Activated CD4-positive, alpha-beta T cell treated with anti-CD3 and anti-CD28 coated beads, Interleukin-2, Interleukin-6, amounts not matched to agents 100 ng/mL and 50 ng/mL, durations not matched to agents 16 hours and 8 hours (primary cell): Measurements from ENCODE around the gene CDYL.
"Not testable (repeated sequence)": the region's sequence is repeated elsewhere in the genome, so short reads cannot be mapped to it uniquely, and the experiment has no call there.

Experiments
- DNase-seq: peaks from one replicate; pipeline ENCODE4 v3.0.0-alpha.2; 2020

The CDYL gene

DNA sequence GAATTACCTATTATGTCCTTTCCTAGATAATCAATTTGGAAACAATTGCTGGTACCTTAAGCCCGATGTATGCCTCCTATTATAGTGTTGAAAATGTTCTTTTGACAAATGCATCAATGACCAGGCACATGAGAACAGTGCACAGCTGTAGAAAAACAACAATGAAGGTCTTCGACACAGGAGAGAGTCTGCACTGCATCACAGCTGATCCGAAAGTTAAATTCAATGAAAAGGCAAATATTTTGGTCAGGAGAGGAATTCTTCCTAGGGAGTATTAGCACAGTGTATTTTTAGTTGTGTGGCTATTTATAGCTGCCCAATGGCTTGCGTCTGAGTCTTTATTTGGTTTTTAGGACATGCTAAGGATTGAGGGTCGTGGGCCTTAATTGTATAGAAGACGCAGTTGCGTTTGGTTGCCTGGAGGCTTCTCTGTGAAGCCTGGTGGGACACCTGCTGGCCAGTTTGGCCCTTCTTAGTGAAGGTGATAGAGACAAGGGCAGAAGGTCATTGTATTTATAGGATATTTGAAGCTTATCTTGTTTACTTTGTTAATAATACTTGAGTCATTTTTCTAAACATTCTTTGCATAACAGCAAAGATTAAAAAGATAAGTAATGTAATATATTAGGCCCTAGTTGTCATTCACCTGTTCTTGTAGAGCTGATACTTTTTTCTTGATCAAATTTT is 72.3 kb downstream of the CDYL start:
- DNase-seq: no peak

DNA sequence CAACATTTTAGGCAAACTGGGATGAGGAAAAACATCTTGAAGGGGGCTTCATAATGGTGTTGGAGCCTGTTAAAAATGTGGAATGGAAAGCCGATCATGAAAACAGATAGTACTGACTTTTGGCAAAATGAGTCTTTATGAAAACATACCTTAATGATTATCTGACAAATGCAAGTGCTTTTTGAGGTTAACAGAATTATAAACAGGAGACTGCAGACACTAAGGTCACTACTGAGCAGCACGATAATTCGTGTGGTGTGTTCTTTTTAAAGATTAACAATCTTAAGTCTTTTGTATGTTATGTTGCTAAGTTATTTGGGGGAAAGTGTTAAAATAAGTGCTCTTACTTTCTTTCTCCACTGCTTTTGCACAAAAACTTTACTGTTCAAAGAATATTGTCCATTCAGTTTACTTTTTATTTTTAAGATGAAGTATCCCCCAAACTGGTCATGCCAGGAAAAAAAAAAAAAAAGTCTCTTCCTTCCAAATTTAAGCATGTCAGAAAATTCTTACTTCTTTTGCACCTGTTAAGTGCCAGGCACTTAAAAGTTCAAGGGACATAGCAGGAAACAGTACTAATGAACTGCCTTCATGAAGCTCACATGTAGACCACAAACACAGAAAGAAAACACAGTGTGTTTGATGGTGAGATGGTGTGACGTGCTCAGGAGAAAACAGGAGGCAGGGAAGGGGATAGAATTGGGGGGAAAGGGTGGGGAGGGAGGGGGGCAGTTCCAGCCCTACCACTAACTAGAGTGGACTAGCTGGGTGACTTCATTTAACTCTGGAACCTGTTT is 73.2 kb downstream of the CDYL start:
- no peak for DNase-seq

DNA sequence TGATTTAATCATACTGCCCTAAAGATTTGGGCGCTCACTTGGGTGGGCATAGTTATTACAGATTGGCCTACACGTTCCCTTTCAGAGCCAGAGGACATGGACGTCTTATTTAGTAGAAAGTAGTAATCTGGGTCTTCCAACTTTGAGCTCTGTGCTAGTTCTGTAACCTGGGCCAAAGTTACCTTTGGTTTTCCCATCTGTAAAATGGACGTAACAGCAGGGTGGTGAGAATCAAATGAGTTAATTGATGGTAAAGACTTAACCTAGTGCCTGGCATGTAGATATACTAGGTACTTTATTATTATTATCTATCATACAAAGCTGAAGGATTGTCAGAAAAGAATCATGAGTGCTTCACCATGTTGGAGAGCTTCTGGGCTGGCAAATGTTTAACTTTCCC is 74.8 kb downstream of the CDYL start:
- DNase-seq: no peak

DNA sequence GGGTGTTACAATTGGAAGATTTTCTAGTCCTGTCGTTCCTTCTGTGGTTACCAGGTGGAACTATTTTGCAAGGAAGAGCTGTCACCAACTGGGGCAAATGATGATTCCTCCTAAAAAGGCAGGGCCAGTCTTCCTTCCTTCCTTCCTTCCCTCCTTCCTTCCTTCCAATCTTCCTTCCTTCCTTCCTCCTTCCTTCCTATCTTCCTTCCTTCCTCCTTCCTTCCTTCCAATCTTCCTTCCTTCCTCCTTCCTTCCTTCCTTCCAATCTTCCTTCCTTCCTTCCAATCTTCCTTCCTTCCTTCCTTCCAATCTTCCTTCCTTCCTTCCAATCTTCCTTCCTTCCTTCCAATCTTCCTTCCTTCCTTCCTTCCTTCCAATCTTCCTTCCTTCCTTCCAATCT is 76.0 kb downstream of the CDYL start:
- DNase-seq: not testable (repeated sequence)

DNA sequence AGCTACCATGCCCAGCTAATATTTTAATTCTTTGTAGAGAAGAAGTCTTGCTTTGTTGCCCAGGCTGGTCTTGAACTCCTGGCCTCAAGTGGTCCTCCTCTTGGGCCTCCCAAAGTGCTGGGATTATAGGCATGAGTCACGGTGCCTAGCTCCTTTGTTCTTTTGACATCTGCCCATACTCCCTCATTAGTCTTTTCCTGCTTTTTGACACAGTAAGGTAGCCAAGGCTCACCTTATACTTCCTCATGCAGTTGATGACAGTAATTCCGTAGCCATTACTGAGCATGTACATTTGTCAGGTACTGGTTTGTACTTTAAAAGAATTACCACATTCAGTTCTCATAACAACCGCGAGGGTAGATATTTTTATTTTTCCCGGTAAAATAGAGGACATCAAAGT is 76.7 kb downstream of the CDYL start:
- DNase-seq: no peak

DNA sequence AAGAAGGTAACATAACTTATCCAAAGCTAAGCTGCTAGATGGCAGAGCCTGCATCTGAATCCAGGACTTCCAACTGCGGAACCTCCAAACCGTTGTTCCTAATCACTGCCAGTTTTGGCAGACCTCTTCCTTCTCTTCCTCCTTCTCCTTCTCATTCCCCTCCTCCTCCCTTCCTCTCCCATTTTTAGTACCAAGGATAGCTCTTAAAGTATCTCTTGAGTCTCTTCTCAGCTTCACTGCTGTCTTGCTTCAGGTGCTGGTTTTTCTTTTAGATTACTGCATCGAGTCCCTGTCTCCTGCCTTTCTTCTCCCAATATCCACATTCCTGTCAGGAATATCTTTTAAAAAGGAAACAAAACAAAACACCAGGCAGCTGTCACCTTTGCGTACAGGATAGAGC is 77.1 kb downstream of the CDYL start:
- no peak for DNase-seq

DNA sequence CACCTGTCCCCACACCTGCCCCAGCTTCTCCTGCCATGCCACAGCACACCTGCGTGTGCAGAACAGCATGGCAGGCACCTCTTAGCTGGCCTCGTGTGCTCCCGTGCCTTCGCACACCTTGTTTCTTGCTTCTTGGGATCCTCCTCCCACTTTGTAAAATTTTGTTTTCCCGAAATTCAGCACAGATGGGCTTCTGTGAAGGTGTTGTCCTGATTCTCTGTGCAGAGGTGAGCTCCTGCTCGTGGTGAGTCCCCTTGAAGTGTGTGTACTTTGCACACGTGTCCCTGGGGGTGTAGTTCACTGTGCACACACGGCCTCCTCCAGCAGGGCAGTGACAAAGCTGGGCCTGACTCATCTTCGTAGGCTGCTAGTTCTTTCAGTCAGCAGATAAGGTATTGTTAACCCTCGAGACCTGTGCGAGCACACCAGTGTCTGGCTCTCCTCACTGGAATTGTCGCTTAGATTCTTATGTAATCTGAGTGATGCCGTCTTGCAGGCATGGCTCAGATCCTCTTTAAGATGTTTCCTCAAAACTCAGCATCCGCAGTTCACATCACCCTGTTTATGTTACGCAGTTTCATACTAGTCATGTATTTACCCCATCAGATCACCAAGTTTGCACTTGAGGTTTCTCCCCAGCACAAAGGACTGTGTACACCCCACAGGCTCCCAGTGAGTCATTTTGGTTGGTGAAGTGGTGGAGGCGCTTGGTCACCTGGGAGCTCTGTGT is 77.7 kb downstream of the CDYL start:
- DNase-seq: peak; percentile 27

DNA sequence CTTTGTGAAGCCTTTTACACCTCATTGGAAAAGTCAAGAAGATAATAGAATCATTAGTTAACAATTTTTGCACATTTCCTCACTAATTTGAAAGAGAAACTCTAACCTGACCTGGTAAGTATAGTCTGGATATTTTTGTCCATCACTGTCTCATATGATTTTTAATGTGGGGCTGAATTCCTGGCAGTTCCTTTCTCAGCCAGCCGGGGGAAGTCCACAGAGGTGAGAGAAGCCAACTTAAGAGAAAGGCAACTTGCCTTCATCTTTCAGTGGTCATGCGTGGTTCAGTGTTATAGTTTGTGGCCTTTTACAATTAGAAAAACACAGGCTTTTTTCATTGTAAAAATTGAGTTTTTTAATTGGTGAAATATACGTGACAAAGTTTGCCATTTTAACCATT is 80.6 kb downstream of the CDYL start:
- DNase-seq: no peak

DNA sequence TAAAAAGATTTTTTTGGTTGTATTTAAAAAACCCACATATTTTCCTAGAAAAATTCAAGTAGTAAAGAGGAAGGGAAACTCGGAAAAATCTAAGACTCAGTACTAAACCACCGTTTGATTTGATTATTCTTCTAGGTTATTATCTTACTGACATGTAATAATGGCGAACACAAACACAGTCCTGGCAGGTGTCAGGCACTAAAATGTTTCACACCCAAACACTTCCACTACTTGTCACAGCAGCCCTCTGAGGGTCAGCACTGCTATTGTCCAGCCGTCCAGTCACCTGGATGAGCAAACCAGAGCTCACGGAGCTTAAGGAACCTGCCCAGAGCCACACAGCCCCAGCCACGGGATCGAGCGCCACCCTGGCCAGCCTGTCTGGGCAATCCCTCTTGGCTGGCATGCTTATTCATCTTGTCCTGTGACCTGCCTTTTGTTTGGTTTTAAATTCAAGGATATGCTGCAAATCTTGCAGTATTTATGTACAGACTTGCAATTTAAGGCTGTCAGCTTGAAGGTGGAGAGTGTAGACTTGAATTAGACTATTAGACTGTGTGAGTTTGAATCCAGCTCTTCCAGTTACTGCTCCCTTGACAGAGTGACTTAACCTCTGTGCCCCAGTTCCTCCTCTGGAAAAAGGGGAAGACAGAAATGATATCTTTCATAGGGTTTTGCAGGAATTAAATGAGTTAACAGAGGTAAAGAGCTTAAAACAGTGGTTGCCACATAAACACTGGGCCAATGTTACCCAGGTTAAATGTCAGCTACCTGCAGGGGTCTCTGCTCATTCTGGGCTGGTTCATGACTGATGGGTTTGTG is 82.2 kb downstream of the CDYL start:
- no peak for DNase-seq

DNA sequence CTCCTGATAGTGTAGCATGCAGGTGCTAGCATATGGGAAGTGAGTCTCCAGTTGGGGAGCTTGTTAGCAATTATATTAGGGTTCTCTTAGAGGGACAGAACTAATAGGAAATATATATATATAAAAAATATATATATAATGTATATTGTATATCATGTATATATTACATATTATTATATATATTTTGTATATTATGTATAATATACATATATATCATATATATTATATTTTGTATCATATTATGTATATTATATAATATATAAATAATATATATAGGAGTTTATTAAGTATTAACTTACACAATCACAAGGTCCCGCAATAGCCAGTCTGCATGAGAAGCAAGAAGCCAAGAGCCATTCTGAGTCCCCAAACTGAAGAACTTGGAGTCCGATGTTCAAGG is 84.2 kb downstream of the CDYL start:
- no peak for DNase-seq

DNA sequence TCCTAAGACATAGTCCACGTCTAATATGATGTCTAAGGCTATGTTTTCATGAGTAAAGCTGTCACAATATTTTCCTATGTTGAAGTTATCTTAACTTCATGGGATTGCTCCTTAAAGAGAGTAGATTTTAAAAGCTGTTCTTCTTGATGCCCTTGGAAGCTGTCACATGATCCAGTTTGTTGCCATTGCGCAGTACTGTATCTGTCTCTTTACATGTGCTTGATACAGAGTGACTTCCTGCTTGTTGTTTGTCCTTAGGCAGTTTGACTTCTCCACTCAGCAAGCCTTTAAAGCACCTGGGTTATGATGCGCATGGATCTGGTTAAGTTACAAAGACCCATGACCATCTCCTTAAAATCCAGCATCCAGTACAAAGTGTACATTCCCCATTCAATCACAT is 85.4 kb downstream of the CDYL start:
- no peak for DNase-seq

DNA sequence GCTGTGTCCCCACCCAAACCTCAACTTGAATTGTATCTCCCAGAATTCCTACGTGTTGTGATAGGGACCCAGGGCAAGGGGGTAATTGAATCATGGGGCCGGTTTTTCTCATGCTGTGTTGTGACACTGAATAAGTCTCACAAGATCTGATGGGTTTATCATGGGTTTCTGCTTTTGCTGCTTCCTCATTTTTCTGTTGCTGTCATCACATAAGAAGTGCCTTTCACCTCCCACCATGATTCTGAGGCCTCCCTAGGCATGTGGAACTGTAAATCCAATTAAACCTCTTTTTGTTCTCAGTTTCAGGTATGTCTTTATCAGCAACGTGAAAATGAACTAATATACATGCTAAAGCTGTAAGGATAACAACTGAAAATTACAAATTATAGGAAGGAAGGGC is 88.3 kb downstream of the CDYL start:
- DNase-seq: no peak

DNA sequence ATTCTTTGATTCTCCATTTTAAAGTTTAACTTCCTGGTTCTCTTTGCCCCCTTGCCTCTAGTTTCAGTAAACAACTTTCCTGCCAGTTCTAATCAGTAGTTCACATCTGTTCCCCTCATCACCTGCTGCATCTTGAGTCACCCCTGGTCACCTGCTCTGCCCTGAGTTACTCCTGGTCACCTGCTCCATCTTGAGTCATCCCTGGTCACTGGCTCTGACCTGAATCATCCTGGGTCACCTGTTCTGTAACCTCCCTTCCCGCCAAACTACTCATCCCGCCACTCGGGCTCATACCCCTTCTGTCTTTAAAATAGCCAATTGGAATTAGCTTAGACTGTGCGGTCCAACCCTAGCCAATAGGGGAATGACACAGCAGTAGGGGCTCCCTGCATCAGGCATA is 88.8 kb downstream of the CDYL start:
- DNase-seq: not testable (repeated sequence)

DNA sequence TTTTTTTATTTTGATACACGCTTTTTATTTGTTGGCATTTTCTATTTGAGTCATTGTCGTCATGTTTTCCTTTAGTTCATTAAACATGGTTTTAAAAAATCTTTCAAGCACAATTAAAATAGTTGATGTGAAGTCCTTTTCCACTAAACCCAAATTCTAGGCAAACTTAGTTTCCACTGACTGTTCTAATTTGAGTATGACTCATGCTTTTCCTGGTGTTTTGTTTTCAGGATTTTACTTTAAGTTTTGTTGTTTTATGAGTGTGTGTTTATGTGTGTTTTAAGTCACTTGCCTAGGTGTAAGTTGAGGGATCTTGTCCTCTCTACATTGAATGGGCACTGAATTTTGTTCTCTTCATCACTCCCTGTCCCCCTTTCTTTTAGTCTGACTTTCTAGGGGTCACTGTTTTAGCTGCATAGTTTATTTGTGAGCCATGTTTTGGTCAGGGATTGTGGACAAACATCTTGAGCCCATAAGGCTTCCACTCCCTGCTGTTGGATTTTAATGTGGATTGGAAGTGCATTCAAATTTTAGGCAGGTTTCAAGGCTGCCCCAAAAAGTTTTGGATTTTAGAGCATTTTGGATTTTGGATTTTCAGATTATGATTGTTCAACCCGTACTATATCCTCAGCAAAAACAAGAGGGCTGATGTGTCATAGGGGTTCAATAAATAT is 94.8 kb downstream of the CDYL start:
- no peak for DNase-seq

DNA sequence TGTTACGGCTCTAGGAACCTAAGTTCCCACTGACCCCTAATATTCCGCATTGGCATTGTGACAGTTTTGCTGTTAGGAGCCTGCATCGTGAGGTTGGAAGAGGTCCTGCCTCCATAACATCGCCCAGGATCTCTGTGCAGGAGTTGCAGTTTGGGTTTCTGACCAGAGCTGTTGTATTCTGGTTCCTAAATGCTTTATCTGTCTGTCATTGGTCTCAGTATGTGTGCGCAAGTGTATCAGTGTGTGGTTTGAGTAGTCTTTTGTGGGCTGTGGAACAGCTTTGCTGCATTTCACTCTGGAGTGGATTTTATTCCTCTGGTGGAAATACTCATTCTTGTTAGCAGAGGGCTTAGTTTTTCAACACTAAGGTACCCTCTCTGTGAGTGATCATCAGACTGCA is 95.6 kb downstream of the CDYL start:
- no peak for DNase-seq

DNA sequence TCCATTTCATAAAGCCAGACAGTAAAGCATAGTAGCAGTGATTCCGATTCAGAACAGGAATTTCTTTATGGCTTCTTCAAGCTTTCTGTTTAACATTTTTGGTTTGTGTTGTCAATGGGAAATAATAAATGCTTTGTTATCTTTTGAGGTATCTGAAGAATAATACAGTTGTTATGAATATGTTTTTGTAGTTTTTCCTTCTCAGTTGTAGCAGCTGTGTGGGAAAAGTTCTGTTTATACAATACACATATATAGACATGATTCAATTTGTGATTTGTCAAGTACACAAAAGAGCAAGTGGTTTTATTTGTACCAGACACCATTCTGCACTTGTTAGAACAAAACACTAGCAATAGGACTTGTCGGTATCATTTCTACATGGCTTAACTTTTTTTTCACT is 96.6 kb downstream of the CDYL start:
- no peak for DNase-seq

DNA sequence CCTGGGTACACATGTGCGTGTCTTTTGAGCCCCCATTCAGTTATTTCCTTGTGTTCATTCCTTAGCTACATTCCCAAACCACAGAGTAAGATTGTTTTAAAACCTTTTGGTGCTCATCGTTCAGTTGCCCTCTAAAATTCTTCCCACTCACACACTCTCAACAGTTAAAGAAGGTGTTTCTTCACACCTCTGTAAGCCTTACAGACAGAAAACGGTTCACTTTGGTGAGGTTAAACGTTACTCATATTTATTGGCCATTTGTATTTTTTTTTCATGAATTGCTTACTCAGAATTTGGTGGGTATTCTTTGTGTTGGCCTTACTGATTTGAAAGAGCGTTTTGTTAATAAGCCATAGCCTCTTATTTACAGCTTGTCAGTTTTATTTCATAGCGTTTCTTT is 97.7 kb downstream of the CDYL start:
- no peak for DNase-seq

DNA sequence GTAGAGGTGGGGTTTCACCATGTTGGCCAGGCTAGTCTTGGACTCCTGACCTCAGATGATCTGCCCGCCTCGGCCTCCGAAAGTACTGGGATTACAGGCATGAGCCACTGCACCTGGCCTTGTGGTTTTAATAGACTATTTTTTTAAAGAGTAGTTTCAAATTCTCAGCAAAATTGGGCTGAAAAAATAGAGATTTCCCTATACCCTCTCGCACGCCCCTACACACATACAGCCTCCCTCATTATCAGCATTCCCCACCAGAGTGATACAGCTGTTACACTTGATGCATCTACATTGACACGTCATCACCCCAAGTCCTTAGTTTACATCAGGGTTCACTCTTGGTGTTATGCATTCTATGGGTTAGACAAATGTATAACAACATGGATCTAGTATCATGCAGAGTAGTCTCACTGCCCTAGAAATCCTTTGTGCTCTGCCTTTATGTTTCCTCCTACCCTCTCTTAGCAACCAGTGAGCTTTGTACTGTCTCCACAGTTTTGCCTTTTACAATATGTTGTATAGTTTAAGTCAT is 103.6 kb downstream of the CDYL start:
- no peak for DNase-seq

DNA sequence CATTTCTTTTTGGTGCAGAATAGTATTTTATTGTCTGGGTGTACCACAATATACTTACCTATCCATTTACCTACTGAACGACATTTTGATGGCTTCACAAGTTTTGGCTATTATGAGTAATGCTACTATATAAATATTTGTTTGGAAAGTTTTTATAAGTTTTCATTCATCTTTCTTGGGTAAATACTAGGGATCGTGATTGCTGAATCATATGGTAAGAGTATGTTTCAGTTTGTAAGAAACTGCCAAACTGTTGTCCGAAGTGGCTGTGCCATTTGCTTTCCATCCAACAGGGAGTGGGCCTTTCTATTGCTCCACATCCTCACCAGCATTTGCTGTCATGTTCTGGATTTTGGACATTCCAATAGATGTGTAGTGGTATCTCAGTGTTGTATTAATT is 104.2 kb downstream of the CDYL start:
- no peak for DNase-seq

DNA sequence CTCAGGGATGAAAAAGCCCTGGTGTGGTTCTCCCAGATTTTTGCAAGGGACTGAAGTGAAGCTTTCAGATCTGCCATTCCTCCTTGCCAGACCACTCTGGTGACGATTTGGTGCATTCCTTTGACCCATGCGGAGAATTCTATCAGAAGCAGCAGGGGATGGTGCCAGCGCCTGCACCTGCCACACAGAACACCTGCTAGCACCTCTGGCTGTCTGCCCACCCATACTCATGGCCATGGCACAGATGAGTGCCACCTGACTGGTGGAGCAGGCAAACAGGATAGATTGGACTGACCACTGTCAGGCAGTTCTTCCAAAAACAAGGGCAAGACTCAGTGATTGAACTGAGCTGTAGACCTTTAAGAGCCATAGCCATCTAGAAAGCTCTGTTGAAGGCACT is 107.1 kb downstream of the CDYL start:
- no peak for DNase-seq

DNA sequence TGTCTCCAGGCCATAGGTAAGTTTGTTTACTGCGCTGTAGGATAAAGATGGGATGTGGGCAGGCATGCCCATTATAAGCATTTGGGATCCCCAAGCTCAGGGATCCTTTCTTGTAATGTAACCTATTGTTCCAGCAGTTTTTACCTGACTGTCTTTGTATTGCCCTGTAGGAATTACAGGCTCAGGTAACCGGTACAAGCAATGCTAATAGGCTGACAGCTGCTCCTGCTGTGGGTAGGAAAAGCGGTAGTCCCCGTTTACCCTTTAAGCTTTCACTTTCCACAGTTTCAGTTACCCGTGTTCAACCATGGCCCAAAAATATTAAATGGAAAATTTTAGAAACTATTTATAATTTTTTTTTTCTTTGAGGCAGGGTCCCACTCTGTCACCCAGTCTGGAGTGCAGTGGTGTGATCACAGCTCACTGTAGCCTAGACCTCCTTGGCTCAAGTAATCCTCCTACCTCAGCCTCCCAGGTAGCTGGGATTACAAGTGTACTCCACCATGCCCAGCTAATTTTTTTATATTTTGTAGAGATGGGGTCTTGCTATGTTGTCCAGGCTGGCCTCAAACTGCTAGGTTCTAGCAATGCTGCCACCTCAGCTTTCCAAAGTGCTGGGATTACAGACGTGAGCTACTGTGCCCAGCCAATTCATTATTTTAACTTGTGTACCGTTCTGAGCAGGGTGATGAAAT is 108.6 kb downstream of the CDYL start:
- no peak for DNase-seq
